Measurements from ENCODE around the gene MMEL1.

The MMEL1 gene

DNA sequence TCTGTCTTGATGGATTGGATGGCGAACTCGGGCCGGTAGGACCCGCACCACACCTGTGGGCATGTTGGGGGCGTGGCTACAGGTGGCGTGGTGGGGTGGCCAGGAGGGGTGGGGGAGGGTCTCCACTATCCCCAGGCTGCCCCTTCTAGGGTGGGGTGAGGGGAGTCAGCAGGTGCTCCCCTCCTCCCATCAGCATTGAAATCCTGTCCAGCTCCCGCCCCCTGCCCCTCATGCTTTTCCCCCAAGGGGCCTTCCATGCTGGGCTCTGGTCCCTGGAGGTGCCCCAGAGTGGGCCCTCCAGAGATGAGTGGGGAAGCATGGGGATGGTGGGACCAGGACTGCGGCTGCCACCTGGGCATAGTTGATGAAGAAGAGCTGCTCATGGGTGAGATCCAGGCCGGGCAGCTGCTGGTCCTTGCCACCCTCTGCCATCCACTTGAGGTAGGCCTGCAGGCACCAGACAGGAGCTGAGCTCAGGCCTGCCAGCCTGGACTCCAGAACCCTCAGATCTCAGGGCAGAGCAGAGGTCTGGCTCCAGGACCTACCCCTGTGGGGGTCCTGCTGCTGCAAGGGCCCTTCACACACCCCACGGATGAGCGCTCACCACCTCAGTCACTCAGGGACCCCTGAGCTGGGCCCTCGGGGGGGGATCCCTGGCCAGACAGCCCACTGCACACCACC is 41.1 kb downstream of the MMEL1 start:
- TF ChIP-seq, protein P1, sequence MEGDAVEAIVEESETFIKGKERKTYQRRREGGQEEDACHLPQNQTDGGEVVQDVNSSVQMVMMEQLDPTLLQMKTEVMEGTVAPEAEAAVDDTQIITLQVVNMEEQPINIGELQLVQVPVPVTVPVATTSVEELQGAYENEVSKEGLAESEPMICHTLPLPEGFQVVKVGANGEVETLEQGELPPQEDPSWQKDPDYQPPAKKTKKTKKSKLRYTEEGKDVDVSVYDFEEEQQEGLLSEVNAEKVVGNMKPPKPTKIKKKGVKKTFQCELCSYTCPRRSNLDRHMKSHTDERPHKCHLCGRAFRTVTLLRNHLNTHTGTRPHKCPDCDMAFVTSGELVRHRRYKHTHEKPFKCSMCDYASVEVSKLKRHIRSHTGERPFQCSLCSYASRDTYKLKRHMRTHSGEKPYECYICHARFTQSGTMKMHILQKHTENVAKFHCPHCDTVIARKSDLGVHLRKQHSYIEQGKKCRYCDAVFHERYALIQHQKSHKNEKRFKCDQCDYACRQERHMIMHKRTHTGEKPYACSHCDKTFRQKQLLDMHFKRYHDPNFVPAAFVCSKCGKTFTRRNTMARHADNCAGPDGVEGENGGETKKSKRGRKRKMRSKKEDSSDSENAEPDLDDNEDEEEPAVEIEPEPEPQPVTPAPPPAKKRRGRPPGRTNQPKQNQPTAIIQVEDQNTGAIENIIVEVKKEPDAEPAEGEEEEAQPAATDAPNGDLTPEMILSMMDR (IDR thresholded peaks at IDR 0.05; ENCODE audit: control insufficient read depth, insufficient read depth, low read depth, low read length, missing control alignments), result no peak
- no peak for DNase-seq (ENCODE audit: low read depth)
- no peak overlapping the region for H3K4me3 ChIP-seq (ENCODE audit: control insufficient read depth, low read depth, low read length)

DNA sequence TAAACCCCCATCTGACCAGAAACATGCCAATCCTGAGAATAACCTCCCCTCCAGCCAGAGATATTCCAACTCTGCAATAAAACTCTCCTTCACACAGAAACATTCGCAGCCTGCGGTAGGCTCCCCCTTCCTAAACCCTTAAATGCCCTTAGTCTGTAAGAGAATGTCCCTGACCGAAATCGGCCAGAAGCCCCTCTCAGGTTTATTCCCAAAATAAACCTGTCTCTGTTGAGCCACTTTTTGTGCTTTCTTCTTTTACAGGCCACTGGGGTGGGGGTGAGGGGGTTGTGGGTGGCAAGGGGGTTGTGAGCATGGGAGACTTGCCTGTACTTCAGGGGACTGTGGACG is 41.6 kb downstream of the MMEL1 start:
- H3K4me3 ChIP-seq (ENCODE audit: control insufficient read depth, low read depth, low read length), result no peak overlapping the region
- no peak for DNase-seq (ENCODE audit: low read depth)
- TF ChIP-seq, protein P1 (IDR thresholded peaks at IDR 0.05; ENCODE audit: control insufficient read depth, insufficient read depth, low read depth, low read length, missing control alignments), result no peak

DNA sequence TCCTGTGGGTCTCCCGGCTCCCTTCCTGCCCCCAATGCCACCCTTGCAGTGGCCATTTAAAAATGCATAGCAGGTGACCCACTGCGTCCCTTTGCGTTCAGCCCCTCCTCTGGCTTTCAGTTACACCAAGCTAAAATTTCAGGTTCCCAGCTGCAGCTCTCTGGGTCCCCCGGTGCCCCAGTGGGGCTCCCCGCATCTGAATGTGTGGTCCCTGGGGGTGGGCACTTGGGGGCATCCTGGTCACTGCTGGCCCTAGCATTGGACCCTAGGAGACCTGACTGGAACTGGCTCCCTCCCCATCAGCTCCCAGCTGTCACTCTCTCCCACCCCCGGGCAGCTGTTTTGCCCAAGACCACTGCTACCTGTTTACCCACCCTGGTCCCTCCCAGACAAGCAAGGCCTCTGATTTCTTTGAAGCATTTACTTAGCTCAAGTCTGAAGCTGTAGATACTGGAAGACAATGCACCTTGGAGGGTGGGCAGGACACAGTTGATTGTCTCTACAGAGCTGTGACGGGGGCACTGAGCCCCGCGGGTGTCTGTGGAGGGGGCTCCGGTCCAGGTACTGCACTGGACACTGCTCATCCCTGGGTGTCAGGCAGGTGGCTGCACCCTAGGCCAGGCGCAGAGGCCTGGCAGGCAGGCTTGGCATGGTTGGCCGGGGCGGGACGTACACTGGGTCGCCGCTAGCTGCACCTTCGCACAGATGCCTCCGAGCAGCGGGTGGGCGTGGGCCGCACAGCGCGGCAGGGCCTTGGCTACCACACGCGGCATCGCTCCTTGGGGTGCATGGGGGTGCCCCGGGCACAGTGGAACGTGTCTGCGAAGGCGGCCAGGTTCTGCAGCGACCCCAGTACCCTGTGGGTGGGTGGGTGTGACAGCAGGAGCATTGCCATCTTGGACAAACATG is 42.3 kb downstream of the MMEL1 start:
- DNase-seq (ENCODE audit: low read depth), result no peak
- TF ChIP-seq, protein P1 (IDR thresholded peaks at IDR 0.05; ENCODE audit: control insufficient read depth, insufficient read depth, low read depth, low read length, missing control alignments), result no peak
- H3K4me3 ChIP-seq (ENCODE audit: control insufficient read depth, low read depth, low read length), result no peak overlapping the region

DNA sequence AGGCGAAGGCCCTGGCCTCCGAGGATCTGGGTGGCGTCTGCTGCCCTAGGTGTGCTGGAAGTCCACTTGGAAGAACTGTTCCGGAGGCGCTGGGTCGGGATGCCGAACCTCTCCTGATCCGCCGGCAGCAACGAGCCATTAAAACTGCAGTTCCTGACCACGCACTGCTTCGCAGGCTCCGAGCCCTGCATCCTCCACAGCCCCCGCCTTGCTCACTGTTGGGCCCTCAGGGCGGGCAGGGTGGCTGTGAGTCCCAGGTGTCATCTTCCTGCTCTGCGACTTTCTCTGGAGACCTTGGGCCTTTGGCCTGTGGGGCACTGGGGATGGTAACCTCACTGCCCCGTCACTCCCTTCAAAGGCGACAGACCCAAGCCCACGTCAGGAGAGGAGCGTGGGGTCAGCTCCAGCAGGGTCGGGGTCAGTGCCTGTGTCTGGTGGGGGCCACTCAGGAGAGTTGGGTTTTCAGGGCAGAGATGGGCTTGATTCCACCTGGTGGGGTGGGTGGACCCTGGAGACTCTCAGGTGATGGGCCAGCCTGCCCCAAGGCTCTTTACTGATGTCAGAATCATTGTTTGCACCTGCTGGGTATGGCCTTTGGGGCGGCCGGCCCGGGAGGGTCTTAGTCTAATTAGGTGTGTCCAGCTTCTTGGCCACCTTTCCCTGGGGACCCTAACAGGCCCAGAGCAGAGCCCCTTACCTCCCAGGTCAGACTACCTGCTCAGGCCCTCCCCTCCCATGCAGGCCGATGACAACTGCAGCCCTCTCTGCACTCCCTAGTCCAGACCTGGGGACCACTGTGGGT is 43.2 kb downstream of the MMEL1 start:
- no peak for DNase-seq (ENCODE audit: low read depth)
- TF ChIP-seq, protein P1 (IDR thresholded peaks at IDR 0.05; ENCODE audit: control insufficient read depth, insufficient read depth, low read depth, low read length, missing control alignments), result no peak
- H3K4me3 ChIP-seq (ENCODE audit: control insufficient read depth, low read depth, low read length), result no peak overlapping the region

DNA sequence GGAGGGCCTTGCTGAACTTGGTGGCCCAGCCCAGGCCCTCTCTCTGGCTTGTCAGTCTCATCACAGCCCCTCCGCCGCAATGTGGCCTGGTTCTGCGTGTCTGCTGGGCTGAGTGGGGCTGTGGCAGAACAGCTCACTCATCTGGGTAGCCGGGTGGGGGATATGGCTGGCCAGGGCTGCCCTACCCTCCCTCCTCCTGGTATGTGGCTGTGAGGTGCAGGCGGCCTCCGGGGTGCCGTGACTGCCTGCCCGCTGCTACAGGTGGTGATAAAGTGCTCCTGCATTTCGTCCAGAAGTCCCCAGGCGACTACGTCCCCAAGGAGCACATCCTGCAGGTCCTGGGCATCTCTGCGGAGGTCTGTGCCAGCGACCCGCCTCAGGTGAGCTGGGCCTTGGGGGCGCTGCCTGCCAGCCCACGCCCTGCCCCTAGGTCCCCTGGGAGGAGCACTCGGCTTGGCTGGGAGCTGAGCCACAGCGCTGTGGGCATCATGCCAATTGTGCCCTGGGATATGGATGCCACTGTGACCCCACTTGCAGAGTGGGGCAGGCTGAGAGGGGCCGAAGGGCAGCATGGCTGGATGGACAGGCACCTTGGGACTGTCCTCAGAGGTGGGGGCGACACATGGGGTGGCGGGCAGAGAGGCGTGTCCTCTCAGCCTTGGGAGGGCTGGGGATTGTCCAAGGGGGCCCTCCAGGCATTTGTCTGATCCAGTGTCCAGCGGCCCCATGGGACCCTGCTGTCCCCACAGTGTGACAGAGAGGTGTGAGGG is 44.0 kb downstream of the MMEL1 start:
- TF ChIP-seq, protein P1 (IDR thresholded peaks at IDR 0.05; ENCODE audit: control insufficient read depth, insufficient read depth, low read depth, low read length, missing control alignments), result no peak
- DNase-seq (ENCODE audit: low read depth), result no peak
- no peak overlapping the region for H3K4me3 ChIP-seq (ENCODE audit: control insufficient read depth, low read depth, low read length)
